Mammary epithelial cell (primary cell): ENCODE results near the gene ADAM23.

Experiments used
- CTCF ChIP-seq, 2 donors: IDR thresholded peaks in 1 of 2; conservative IDR thresholded peaks in 1 of 2; 2 replicates each; pipeline ENCODE4 v1.5.1; 2011 to 2012; ENCODE audit warnings: inconsistent platforms in 2 of 2, low read length in 2 of 2, mild to moderate bottlenecking in 2 of 2, control low read depth in 1 of 2, low read depth in 1 of 2; ENCODE audit not compliant: insufficient read depth in 1 of 2; ENCODE audit errors: extremely low read depth in 1 of 2
- EZH2 ChIP-seq: IDR thresholded peaks from 2 replicates; pipeline ENCODE4 v1.6.1; 2012; ENCODE audit warnings: low read length, inconsistent platforms, borderline replicate concordance

GRCh38 chr2:206527153-206527552 lies 83.8 kb downstream of the ADAM23 start:
- TF ChIP-seq CTCF (conservative IDR thresholded peaks at IDR 0.05 in 1 of 2, IDR thresholded peaks at IDR 0.05 in 1 of 2; ENCODE audit: extremely low read depth in 1 of 2, insufficient read depth in 1 of 2, low read depth in 1 of 2, low read length in 2 of 2) (no peak), EZH2 (no peak)
